Left lung (tissue), 10 donors: ENCODE measurements around the gene FAP. TPM values are rescaled to one million over a fixed set of nuclear protein-coding genes. Genes with fewer than 3 reads are reported as not detected.

Source experiments
- ATAC-seq: fragments of 200-7000 bp; cut with Tn5 transposase; one replicate; pipeline ENCODE4 v1.9.1; 2020; ENCODE audit warnings: moderate library complexity
- DNase-seq, 4 donors: peaks; one replicate each; pipeline ENCODE4 v3.0.0-alpha.2; 2013 to 2020
- H3K27ac ChIP-seq, 2 donors: fragments of 200-600 bp; sonication (generic) in 1 of 2; one replicate each; pipeline versions ENCODE4 v1.5.0 to v1.8.0; 2020 to 2021
- H3K27me3 ChIP-seq, 2 donors: fragments of 200-600 bp; sonication (generic) in 1 of 2; one replicate each; pipeline versions ENCODE4 v1.5.0 to v1.8.0; 2020 to 2021
- H3K36me3 ChIP-seq, 2 donors: fragments of 200-600 bp; sonication (generic) in 1 of 2; one replicate each; pipeline versions ENCODE4 v1.5.0 to v1.8.0; 2020 to 2021
- H3K4me1 ChIP-seq, 2 donors: fragments of 200-600 bp; one replicate each; pipeline ENCODE4 v1.8.0; 2021
- H3K4me3 ChIP-seq, 2 donors: fragments of 200-600 bp; sonication (generic) in 1 of 2; one replicate each; pipeline versions ENCODE4 v1.5.0 to v1.8.0; 2020 to 2021; ENCODE audit warnings: mild to moderate bottlenecking in 1 of 2
- H3K9me3 ChIP-seq, 2 donors: fragments of 200-600 bp; sonication (generic) in 1 of 2; one replicate each; pipeline versions ENCODE4 v1.5.0 to v1.8.0; 2020 to 2021
- CTCF ChIP-seq, 2 donors: fragments of 200-600 bp; sonication (generic) in 1 of 2; IDR thresholded peaks; one replicate each; pipeline versions ENCODE4 v1.5.0 to v1.8.0; 2021; ENCODE audit warnings: antibody characterized with exemption in 2 of 2
- intact Hi-C, 2 donors: fragments of 100-400 bp; cut with DNase I; formaldehyde crosslinking; loops; one replicate each; pipeline versions ENCODE4 v1.11.2 to v1.14.2; 2022
- polyA plus RNA-seq, 6 donors: library from polyadenylated mRNA; unstranded; fragments of 120-200 nt; gene quantifications; one replicate each; pipeline ENCODE4 v1.2.1, GENCODE V29; 2013; ENCODE audit not compliant: insufficient read length in 6 of 6
- total RNA-seq, 2 donors: library from RNA; stranded (reverse); fragmentation: NEBNext Ultra II Directional; extraction: Animal tissue kit (Norgen Biotek cat#: 25700); gene quantifications; one replicate each; pipeline ENCODE4 v1.2.1, GENCODE V29; 2021
- donor health status: DM: no; HTN: yes; CAD: no.
- donor health status: DM: no; HTN: no; CAD: no.

FAP gene
- total and polyA plus RNA-seq, 8 donors: 15.0 to 43.7 (median 25.4) TPM

GRCh38 chr2:162244541-162245031 is 1.3 kb upstream of the FAP start:
- H3K27ac ChIP-seq: peak overlapping the region; percentile 74 to 88
- peaks cover 6 to 14% of the 10 kb centered on the region in 2 donors for H3K4me1 ChIP-seq
- H3K4me3 ChIP-seq: no peak overlapping the region
- H3K27me3 ChIP-seq: no peaks in the 10 kb centered on the region
- no peaks in the 10 kb centered on the region for H3K9me3 ChIP-seq
- H3K36me3 ChIP-seq: no peaks in the 10 kb centered on the region
- peak; percentile 85 for ATAC-seq
- no peak for TF ChIP-seq CTCF (IDR thresholded peaks at IDR 0.05)
- peak in 2 of 4 donors; percentile 66 to 67 for DNase-seq
- intact Hi-C loops: no loop called here

- Histone ChIP-seq H3K36me3 (no peaks in the 10 kb centered on the region), H3K27ac (peak overlapping the region; percentile 62 to 88), H3K27me3 (no peaks in the 10 kb centered on the region), H3K4me1 (peaks cover 6 to 14% of the 10 kb centered on the region in 2 donors), H3K4me3 (peak overlapping the region in 1 of 2 donors; percentile 8), H3K9me3 (no peaks in the 10 kb centered on the region)
- ATAC-seq: no peak
- intact Hi-C loops: no loop called here
- no peak for TF ChIP-seq CTCF (IDR thresholded peaks at IDR 0.05)
- no peak for DNase-seq
These were observed 470 bp upstream of the FAP start for GRCh38 chr2:162243715-162244114.

- ATAC-seq (peak; percentile 6), DNase-seq (peak in 1 of 4 donors; percentile 42)
- Histone ChIP-seq H3K27me3 (no peaks in the 10 kb centered on the region), H3K36me3 (no peaks in the 10 kb centered on the region), H3K9me3 (no peaks in the 10 kb centered on the region), H3K4me1 (peaks cover 6 to 14% of the 10 kb centered on the region in 2 donors), H3K27ac (peak overlapping the region; percentile 26 to 88), H3K4me3 (peak overlapping the region; percentile 8 to 13)
- intact Hi-C loops: no loop called here
- TF ChIP-seq CTCF (IDR thresholded peaks at IDR 0.05): no peak
These were observed 512 bp downstream of the FAP start for GRCh38 chr2:162242586-162243280.

GRCh38 chr2:162241571-162241970 is 1.7 kb downstream of the FAP start:
- peaks cover 6 to 14% of the 10 kb centered on the region in 2 donors for H3K4me1 ChIP-seq
- H3K27me3 ChIP-seq: no peaks in the 10 kb centered on the region
- H3K9me3 ChIP-seq: no peaks in the 10 kb centered on the region
- ATAC-seq: no peak
- no peak for DNase-seq
- no peak overlapping the region for H3K4me3 ChIP-seq
- H3K36me3 ChIP-seq: no peaks in the 10 kb centered on the region
- H3K27ac ChIP-seq: peak overlapping the region in 1 of 2 donors; percentile 88
- TF ChIP-seq CTCF (IDR thresholded peaks at IDR 0.05): no peak
- intact Hi-C loops: no loop called here

GRCh38 chr2:162234620-162235462 is 8.4 kb downstream of the FAP start:
- intact Hi-C loops: no loop called here
- no peak for TF ChIP-seq CTCF (IDR thresholded peaks at IDR 0.05)
- H3K9me3 ChIP-seq: no peaks in the 10 kb centered on the region
- no peaks in the 10 kb centered on the region for H3K4me1 ChIP-seq
- H3K36me3 ChIP-seq: no peaks in the 10 kb centered on the region
- no peak for ATAC-seq
- peak in 1 of 4 donors; percentile 74 for DNase-seq
- H3K4me3 ChIP-seq: no peak overlapping the region
- H3K27ac ChIP-seq: no peak overlapping the region
- no peaks in the 10 kb centered on the region for H3K27me3 ChIP-seq
